LHCN-M2 (cell line): ENCODE data around the gene FOSL2. TPM values are rescaled to one million over a fixed set of nuclear protein-coding genes. Genes with fewer than 3 reads are reported as not detected.

ENCODE experiments used
- DNase-seq: peaks from one replicate; pipeline ENCODE4 v3.0.0-alpha.2; 2012; ENCODE audit warnings: low read depth
- total RNA-seq: library from RNA; depleted of rRNA; stranded (reverse); fragments of >200 nt; gene quantifications from 2 replicates; pipeline ENCODE4 v1.2.3, GENCODE V29; 2014

Gene FOSL2
- total RNA-seq, 1 experiment from 2014 or later: 62.2 TPM

DNA sequence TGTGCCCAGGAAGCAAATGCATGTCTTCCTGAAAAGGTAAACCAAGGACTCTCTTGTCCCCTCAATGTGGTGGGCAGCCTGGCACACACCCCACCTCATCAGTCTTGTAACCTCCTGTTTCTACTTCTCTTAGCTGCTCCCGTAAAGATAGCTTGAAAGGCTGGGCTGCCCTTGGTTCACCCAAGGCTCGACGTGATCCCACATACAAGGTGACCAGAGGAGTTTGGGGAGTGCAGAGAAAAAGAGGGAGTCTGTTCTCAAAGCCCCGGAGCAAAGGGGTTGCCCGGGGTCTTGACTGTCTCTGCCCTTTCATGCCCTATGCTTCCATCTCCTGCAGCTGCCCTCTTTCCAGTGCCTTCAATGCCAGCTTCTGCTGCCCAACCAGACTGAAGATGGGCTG lies 18.3 kb upstream of the FOSL2 start:
- DNase-seq: no peak

DNA sequence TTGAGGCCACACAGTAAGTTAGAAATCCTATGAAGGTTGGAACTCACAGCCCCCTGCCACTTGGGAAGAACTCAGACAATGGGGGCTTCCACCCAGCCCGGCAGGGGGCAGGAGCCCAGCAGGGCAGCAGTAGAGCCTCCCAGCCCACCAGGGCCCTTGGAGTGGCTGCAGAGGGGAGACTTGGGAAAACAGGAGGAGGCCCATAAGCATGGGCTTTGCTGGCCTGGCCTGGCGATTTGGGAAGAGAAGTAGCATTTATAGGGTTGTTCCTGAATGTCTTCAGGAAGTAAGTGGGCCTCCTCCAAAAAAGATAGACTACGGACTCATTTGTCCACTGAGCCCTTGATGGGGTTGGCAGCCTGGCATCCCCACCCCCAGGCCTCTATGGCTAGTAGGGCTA lies 17.4 kb upstream of the FOSL2 start:
- no peak for DNase-seq

DNA sequence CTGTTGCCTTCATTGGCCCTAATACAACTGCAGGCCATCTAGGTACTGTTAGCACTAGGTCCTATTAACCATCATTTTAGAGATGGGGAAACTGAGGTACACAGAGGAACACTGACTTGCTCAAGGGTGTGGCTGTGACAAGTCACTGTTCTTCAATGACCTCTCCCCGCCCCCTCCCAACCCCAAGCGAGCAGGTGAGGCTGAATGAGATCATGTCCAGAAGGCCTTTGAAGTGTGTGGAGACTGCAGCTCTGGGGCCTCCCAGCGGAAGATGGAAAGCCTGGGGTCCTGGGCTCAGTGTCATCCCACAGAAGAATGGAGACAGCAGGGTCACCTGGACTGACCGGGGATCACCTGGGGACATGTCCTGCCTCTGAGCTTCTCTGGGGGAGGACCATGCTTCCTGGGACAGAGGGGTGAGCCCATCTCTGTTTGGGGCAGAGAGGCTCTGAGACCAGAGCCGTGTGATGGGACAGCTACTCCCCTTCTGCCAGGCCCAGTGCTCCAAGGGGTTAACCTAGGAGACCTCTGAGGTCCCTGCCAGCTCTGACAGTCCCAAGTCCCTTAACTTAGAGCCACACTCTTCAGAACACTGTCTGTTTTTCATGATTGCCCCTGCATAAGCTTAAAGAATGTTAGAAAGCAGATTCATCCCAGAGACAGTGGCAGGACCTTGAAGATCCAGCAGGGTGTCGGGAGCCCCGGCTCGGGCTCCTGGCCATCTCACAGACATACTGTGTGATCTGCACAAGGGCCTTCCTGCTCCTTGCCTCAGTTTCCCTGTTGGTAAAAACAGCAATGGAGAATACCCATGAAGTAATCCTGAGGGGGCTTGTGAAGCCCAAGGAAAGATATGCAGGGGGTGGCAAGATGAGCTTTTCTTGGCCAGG lies 16.7 kb upstream of the FOSL2 start:
- DNase-seq: no peak

DNA sequence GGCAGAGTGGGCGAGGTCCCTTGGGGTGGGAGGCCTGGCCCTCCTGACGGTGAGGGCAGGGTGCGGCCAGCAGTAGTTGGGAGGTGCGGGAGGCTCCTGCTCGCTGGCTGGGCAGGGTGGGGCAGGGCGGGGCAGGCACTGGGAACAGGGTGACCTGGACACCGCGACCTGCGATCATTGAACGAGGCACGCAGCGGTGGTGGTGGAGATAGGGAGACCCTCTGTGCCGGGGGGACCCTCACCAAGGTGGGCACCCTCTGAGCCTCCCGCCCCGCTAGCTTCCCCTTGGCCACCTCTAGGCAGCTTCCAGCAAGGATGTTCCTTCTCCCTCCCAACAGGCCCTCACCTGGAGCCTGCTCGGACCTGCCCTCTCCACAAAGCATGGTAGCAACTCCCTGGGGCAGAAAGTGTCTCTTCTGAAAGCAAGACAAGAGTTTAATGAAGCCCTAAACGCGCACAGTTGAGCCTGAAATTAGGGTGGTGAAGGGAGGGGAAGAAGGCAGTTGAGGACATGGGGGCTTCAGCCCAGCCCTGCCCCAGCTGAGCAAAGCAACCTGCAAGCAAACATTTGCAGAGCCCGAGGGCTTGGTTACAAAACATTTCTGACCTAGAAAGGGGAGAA lies 15.4 kb upstream of the FOSL2 start:
- DNase-seq: no peak

DNA sequence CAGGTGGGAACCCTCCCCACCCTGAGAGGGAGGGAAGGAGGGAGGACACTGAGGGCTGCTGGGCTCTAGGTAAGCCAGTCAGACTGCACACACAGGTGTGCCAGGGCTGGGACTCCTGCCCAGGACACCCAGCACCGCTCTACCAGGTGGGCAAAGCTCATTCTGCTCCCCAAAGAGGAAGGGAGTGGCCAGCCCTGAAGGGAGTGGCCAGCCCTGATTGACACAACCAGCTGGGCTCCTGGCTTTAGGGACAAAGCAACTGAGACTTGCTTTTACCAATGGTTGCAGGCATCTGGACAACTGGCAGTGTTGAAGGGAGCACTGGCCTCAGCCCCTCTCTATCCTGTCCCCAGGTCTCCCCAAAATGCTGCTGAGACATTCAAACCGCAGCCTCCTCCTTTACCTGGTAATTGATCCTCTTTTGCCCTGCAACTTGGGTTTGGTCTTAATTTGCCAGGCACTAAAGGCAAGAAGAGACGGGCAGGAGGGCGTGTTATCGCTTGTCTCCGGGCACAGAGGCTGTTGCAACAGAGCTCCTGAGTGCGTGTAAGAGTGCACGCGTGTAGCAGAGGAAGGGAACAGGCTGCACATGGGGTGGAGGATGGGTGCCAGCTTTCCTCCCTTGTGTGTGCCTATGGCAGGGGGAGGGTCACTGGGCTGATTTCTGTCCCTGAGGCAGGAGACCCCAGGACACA lies 14.5 kb upstream of the FOSL2 start:
- DNase-seq: peak; percentile 80

DNA sequence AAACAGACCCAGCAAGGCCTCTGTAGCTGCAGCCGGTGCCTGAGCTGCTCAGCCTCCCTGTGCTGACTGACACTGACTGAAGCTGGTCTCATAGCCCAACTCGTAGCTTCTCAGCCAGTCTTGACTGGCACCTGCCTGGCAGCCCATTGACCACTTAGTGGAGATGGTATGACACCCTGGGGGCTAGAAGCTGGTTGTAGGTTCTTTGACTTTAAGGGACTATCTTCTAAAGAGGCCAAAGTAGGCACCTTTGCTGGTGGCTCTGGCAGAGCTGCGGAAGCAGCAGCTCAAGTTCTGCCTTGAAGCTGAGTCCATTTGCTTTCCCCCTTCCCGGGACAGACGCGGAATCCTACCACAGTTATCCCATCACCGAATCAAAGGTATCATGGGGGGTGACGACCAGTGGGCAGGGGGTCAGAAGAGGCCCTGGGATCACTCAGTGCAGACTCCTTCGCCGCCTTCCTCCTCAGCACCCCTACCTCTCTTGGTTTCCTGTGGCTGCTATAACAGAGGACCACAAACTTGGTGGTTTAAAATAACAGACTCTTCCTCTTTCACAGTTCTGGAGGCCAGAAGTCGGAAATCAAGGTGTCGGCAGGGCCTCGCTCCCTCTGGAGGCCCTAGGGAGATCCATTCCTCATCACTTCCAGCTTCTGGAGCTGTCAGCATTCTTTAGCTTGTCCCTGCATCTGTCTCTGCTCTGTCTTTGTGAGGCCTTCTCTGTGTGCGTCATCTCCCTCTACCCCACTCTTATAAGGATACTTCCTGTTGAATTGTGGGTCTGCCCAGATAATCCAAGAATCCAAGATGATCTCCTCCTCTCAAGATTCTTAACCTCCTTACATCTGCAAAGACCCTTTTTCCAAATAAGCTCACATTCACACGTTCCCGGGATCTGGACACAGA lies 13.7 kb upstream of the FOSL2 start:
- DNase-seq: no peak

DNA sequence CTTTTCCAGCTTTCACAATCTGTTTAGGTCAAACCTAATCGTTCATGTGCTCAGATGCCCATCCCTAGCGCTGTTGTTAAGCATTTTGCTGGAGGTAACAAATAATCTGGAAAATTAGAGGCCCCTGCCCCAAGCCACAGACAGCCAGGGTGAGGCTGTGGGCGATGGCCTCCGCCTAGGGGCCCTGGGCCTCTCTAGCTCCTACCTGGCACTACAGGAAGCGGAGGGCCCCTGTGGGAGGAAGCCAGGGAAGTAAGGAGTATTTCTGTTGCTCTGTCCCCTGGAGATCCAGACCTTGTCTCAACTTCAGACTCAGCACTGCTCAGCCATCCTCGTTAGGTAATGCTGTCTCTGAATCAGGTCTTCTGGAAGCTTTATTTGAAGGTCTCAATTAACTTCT lies 12.4 kb upstream of the FOSL2 start:
- no peak for DNase-seq

DNA sequence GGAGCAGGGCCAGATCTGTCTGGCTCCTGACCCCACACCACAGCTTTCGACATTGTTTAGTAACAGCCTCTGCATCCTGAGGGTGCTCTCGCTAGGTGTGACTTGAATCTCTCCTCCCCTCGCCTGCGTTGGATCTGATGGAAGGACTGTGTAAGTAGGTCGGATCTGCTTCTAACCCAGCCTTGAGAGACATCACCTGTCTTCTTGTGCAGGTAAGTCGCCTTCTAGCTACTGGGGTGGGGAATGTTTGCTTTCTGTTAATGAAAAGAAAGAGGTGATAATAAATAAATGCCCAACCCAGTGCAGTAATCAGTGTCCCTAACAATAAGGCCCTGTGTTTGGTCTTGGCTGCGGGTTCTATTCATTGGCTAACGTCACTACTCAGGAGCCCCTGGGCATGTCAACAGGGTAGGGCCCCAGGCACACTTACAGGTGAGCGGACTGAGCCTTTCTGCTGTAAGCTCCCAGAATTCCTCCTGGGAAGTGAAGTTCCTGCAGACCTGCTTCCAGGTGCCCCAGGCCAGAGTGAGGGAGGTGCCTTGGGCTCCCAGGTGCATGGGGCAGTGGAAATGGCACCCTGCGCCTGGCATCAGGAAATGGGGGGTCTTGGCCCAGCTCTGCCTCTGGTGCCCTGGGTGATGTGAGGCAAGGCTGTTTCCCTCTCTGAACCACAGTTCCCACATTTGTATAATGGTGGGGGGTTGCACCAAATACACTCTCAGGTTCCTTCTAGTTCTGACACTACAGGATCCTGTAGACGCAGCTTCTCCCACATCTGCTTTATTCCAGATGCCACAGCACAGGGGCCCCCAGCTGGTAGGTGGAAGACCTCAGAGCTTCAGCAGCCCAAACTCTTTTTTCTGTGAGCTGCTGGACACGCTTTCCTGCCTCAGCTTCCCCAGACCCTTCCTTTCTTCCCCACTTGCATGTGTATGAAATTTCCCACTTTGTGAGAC lies 11.2 kb upstream of the FOSL2 start:
- no peak for DNase-seq

DNA sequence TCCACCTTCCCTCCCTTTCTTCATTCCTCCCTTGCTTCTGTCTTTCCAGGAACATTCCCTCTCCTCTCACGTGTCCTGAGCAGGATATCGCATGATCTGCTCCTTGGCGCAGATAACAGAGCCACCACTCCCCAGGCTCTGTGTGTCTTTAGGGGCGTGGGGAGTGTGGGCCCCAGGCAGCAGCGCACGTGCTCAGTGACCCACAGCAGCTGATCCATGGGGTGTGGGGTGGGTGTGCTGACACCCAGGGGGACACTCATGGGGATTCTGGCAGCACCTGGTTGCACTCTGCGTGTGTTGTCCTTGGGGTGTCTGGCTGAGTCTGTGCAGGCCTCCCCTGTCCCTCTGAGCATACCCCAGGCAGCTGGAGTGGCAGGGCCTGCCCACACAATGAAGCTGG lies 9.9 kb upstream of the FOSL2 start:
- no peak for DNase-seq

DNA sequence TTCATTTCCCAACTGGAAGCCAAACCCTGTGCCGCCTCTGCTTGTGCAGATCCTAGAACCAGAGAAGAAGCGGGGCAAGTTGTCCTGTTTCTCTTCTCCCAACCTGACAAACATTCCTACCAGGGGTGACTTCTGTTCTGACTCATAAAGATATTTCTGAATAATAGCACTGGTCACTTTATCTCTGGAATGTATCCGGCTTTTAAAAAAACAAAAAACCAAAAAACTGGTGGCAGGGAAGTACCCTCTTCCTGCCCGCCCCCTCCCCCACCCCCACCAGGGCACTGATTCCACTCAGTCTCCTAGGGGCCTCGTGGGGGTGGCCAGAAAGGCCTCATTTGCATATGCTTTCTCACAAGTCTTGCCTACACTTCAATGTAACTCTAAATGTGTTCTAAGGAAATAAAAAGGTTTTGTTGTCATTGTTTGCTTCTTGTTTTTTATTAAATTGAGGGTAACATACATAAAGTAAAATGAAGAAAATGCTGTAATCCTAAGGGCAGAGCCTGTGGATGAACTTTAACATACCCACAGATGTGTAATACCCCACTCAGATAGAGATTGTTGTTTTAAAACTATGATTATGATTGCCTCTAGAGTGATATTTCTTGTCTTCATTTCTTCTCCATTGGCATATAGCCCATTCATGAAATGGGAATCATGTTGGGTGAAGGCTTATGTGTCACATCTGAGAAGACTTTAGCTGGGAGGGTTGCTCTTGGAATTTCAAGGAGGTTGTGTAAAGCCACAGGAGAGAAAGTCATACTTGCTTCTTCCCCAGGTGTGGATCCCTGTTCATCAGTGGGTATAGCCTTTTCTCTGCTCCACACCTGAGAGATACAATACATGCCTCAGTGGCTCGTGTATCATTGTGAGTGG lies 5.3 kb upstream of the FOSL2 start:
- peak; percentile 62 for DNase-seq

DNA sequence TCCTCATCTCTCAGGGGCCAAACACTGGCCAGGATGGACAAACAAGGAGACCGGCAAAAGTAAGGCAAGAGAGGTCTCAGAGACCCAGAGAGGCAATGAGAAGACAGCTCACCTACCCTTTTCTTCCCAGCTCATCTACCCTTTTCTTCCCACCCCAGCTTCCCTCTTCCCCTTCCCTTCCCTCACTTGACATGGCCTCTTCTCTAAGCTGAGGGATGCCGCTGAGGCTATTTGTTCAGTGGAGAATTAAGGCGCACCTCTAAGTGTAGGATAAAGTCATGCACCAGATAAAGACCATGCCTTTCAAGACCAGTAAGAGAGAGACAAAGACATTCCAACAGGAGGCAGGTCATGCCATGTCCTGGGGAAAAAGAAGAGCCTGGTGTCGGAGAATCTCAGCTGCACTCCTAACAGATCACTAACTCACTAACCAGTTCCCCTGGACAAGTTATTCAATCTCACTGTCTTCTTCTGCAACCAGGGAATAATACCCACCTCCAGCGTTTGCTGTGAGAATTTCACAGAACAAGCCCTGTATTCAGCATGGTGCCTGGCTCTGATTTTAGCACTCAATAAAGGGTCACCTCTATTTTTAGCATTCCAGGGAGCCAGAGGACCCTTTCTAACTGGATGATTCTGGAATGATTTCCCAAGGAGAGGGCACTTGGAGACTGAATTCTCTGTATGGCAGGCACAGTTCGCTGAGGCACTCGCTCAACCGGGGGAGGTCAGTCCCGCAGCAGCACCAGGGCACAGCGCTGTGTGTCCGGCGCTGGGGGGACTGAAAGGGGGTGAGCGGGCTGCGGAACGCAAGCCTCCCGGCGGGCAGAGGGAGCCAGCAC lies 3.0 kb upstream of the FOSL2 start:
- DNase-seq: no peak

DNA sequence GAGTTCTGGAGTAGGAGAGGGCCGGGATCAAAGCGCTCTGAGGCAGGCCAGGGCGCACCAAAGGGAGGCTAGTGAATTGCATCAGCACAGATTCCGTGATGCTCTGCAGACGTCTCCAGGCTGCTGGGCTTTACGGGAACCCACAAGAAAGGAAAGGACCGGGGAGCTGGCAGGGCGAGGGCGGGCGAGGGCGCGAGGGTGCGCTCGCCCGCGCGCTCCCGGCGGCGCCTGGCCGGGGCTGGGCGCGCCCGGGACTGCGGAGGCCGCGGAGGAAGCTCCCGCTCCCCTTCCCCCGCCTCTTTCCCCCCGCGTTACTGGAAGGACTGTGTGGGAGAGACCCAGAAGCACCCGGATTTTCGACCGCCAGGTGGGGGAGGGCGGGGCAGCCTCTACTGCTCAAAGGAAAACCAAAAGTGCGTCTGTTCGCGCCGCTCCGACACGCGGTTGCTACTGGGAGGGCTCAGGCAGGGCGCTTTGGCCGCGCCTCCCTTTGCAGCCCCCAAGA lies 2.4 kb upstream of the FOSL2 start:
- peak; percentile 90 for DNase-seq

DNA sequence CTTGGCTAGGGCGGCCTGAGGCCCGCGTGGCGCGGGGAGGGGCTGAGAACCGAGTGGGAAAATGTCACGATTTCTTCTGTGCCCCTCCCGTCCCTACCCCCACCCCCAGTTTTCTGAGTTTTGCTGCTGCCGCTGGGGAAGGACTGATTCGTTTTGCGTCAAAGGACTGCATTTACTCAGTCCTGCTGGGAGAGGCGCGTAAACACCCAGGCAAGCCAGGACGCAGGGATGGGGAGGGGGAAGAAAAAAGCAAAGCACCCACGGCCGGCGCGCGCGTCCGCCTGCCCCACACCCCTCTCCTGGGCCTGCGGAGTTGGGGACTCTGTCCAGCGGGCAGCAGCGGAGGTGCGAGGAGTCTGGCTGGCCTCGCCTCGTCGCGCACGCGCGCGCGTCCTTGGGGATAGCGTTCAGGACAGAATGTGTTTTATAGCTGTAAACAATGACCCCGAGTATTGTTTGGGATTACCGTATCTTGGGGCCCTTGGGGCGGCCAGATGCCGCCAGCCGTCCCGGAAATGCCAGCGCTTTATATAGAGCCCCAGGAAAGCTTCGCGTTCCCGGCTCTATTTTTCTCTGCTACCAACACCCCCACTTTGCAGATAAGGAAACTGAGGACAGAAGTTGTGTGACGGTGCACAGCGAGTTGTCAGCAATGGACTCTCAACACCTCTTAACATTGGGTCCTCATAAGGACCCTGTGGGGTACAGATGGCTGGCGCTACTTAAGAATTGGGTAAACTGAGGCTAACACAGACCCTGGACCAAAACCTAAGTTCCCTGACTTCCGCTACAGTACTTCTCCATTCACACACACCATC lies 1.7 kb upstream of the FOSL2 start:
- DNase-seq: peak; percentile 83

DNA sequence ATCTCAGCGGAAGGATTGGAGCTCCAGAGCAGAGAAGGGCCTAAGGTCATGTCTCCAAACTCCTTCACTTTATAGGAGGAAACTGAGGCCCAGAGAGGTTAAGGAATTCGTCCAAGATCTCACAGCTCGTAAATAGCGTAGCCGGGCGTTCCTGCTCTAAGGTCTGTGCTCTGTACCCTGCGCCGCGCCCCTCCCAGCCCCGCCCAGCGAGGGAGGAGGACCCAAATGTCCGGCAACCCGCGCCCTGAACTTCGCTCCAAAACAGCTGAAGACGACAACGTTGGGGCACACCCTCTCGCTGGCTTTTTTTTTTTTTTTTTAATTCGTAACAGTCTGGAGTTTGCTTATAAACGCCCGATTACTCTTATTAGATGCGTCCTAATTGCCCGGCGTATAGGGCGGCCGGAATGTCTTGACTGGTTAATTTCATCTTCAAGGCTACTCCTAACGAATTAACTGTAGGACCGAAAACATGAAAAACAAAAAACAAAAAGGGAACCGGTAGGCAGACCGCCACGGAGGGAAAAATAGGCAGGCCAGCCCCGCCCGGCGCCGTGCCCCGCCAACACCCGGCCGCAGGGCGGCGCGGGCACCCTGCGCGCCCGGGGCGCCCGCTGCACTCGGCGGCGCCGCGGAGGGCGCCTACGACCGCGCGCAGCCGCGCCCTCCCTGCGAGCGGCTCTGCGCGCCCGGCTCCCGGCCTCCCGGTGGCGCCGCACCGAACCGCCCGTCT lies 928 bp upstream of the FOSL2 start:
- peak; percentile 94 for DNase-seq

DNA sequence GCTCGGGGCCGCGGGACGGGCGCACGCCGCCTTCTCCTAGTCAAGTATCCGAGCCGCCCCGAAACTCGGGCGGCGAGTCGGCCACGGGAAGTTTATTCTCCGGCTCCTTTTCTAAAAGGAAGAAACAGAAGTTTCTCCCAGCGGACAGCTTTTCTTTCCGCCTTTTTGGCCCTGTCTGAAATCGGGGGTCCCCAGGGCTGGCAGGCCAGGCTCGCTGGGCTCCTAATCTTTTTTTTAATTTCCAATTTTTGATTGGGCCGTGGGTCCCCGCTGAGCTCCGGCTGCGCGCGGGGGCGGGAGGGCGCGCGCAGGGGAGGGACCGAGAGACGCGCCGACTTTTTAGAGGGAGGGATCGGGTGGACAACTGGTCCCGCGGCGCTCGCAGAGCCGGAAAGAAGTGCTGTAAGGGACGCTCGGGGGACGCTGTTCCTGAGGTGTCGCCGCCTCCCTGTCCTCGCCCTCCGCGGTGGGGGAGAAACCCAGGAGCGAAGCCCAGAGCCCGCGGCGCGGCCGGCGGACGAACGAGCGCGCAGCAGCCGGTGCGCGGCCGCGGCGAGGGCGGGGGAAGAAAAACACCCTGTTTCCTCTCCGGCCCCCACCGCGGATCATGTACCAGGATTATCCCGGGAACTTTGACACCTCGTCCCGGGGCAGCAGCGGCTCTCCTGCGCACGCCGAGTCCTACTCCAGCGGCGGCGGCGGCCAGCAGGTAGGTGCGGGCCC lies 617 bp downstream of the FOSL2 start:
- peak; percentile 77 for DNase-seq

DNA sequence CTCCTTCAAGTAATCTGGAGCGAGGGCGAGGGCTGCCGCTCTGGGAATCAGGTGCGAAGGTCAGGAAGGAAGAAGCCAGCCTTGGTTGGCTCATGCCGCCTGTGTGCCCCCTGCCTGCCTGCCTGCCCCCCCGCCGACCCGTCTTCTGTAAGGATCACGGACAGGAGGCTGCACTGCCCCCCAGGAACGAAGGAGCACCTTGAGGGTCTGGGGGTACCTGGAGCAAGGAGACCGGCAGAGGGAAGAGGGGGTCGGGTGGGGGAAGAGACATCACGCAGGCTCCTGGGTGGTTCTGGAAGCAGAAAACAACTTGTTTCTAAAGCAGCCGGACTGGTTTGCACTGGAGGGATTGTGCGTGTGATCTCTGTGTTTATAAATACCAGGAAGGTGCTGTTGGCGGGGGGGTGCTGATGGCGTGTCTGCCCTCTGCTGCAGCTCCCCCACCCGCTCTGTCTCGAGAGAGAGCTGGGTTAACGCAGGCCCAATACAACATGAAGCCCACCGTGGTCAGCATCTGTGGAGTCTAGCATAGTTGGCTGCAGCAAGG lies 1.7 kb downstream of the FOSL2 start:
- no peak for DNase-seq
